Hepatocyte (in vitro differentiated cells): Measurements from ENCODE around the gene TRAM2. TPM values are rescaled to one million over a fixed set of nuclear protein-coding genes. Genes with fewer than 3 reads are reported as not detected.

ENCODE experiments used
- DNase-seq: peaks from one replicate; pipeline ENCODE4 v3.0.0-alpha.2; 2016; ENCODE audit warnings: low spot score
- H2AFZ ChIP-seq: fragments of 200-600 bp; sonication (generic); 2 replicates; pipeline ENCODE4 v1.6.0; 2016; ENCODE audit warnings: antibody characterized with exemption, mild to moderate bottlenecking
- H3K27ac ChIP-seq: fragments of 200-600 bp; sonication (generic); 2 replicates; pipeline ENCODE4 v1.5.1; 2016; ENCODE audit warnings: mild to moderate bottlenecking
- H3K27me3 ChIP-seq: fragments of 200-600 bp; sonication (generic); 2 replicates; pipeline ENCODE4 v1.6.1; 2016
- H3K36me3 ChIP-seq: fragments of 200-600 bp; sonication (generic); replicated peaks from 2 replicates; pipeline ENCODE4 v1.5.1; 2016; ENCODE audit warnings: low read depth; ENCODE audit not compliant: insufficient read depth
- H3K4me1 ChIP-seq: fragments of 200-600 bp; sonication (generic); 2 replicates; pipeline ENCODE4 v1.5.1; 2016; ENCODE audit warnings: mild to moderate bottlenecking, moderate library complexity; ENCODE audit not compliant: insufficient read depth
- H3K4me2 ChIP-seq: fragments of 200-600 bp; sonication (generic); 2 replicates; pipeline ENCODE4 v1.6.0; 2016
- H3K4me3 ChIP-seq: fragments of 200-600 bp; sonication (generic); 2 replicates; pipeline ENCODE4 v1.5.1; 2016; ENCODE audit warnings: mild to moderate bottlenecking
- H3K79me2 ChIP-seq: fragments of 200-600 bp; sonication (generic); 2 replicates; pipeline ENCODE4 v1.6.0; 2017; ENCODE audit warnings: mild to moderate bottlenecking
- H3K9me2 ChIP-seq: fragments of 200-600 bp; sonication (generic); replicated peaks from 2 replicates; pipeline ENCODE4 v1.6.0; 2017; ENCODE audit warnings: mild to moderate bottlenecking; ENCODE audit not compliant: insufficient read depth
- H3K9me3 ChIP-seq: fragments of 200-600 bp; sonication (generic); 2 replicates; pipeline ENCODE4 v1.5.1; 2016; ENCODE audit warnings: low read depth, mild to moderate bottlenecking
- H4K20me1 ChIP-seq: fragments of 200-600 bp; sonication (generic); 2 replicates; pipeline ENCODE4 v1.6.0; 2016; ENCODE audit warnings: mild to moderate bottlenecking; ENCODE audit not compliant: insufficient read depth, poor library complexity, severe bottlenecking
- CTCF ChIP-seq: fragments of 200-600 bp; sonication (generic); IDR thresholded peaks from 2 replicates; pipeline ENCODE4 v1.5.1; 2016; ENCODE audit warnings: antibody characterized with exemption, mild to moderate bottlenecking; ENCODE audit not compliant: poor library complexity
- EZH2 ChIP-seq: fragments of 200-600 bp; sonication (generic); IDR thresholded peaks from 2 replicates; pipeline ENCODE4 v1.6.1; 2016; ENCODE audit warnings: antibody characterized with exemption, mild to moderate bottlenecking, borderline replicate concordance
- EZH2phosphoT487 ChIP-seq: fragments of 200-600 bp; sonication (generic); IDR thresholded peaks from one replicate; pipeline ENCODE4 v1.6.1; 2018; ENCODE audit warnings: antibody characterized with exemption, mild to moderate bottlenecking, low read depth, moderate library complexity; ENCODE audit not compliant: unreplicated experiment, severe bottlenecking
- WGBS: methylation state at CpG from one replicate; pipeline ENCODE4 v1.1.6; 2016; ENCODE audit warnings: low lambda C conversion rate; ENCODE audit errors: missing lambda C conversion rate; 5-methylcytosine and 5-hydroxymethylcytosine counted together
- polyA plus RNA-seq: library from polyadenylated mRNA; unstranded; fragments of >200 nt; fragmentation: Nextera tagmentation; extraction: Ambion mirVana; gene quantifications from 2 replicates; pipeline ENCODE4 v1.2.1, GENCODE V29; 2016
- total RNA-seq: library from RNA; depleted of rRNA; stranded (reverse); fragments of >200 nt; gene quantifications from 2 replicates; pipeline ENCODE4 v1.2.3, GENCODE V29; 2014

Gene TRAM2
- total and polyA plus RNA-seq, 2 experiments from 2014 or later: 29.6 to 47.6 TPM

- peaks cover 66% of the 10 kb centered on the region for H3K4me1 ChIP-seq
- no peak for TF ChIP-seq EZH2
- no peak for TF ChIP-seq CTCF
- no peak for TF ChIP-seq EZH2phosphoT487
- no peaks in the 10 kb centered on the region for H3K36me3 ChIP-seq
- H3K27ac ChIP-seq: no peak overlapping the region
- no peak overlapping the region for H2AFZ ChIP-seq
- no peaks in the 10 kb centered on the region for H3K9me3 ChIP-seq
- H3K4me3 ChIP-seq: no peak overlapping the region
- H3K79me2 ChIP-seq: peaks cover 94% of the 10 kb centered on the region
- peaks cover 18% of the 10 kb centered on the region for H4K20me1 ChIP-seq
- no peaks in the 10 kb centered on the region for H3K9me2 ChIP-seq
- H3K27me3 ChIP-seq: no peaks in the 10 kb centered on the region
- no peak for DNase-seq
- no peak overlapping the region for H3K4me2 ChIP-seq
- 92% methylated on average over 5 of the region's 5 CpGs for WGBS
Observed at GRCh38 chr6:52548999-52549398, 27.9 kb downstream of the TRAM2 start.

GRCh38 chr6:52548353-52548713 lies 28.5 kb downstream of the TRAM2 start:
- Histone ChIP-seq H4K20me1 (peaks cover 18% of the 10 kb centered on the region), H3K4me1 (peaks cover 72% of the 10 kb centered on the region), H3K4me3 (no peak overlapping the region), H3K9me2 (no peaks in the 10 kb centered on the region), H3K27me3 (no peaks in the 10 kb centered on the region), H3K9me3 (no peaks in the 10 kb centered on the region), H3K4me2 (no peak overlapping the region), H3K27ac (peak overlapping the region; percentile 36), H3K79me2 (peaks cover 94% of the 10 kb centered on the region), H2AFZ (no peak overlapping the region), H3K36me3 (no peaks in the 10 kb centered on the region)
- TF ChIP-seq EZH2 (no peak), EZH2phosphoT487 (no peak)
- WGBS: 87% methylated on average over 7 of the region's 7 CpGs
- DNase-seq: no peak

- H3K27me3 ChIP-seq: no peaks in the 10 kb centered on the region
- no peaks in the 10 kb centered on the region for H3K36me3 ChIP-seq
- no peaks in the 10 kb centered on the region for H3K9me3 ChIP-seq
- no peaks in the 10 kb centered on the region for H3K9me2 ChIP-seq
- peak overlapping the region; percentile 36 for H3K27ac ChIP-seq
- no peak overlapping the region for H3K4me3 ChIP-seq
- H4K20me1 ChIP-seq: peaks cover 14% of the 10 kb centered on the region
- H3K79me2 ChIP-seq: peaks cover 94% of the 10 kb centered on the region
- peak; percentile 52 for DNase-seq
- peaks cover 78% of the 10 kb centered on the region for H3K4me1 ChIP-seq
- H2AFZ ChIP-seq: no peak overlapping the region
- H3K4me2 ChIP-seq: peak overlapping the region; percentile 3
- 55% methylated on average over 9 of the region's 9 CpGs for WGBS
- TF ChIP-seq EZH2phosphoT487 (no peak), CTCF (no peak), EZH2 (no peak)
Observed at GRCh38 chr6:52547647-52548352, 29.1 kb downstream of the TRAM2 start.

- no peaks in the 10 kb centered on the region for H3K9me3 ChIP-seq
- no peaks in the 10 kb centered on the region for H3K36me3 ChIP-seq
- H3K4me3 ChIP-seq: no peak overlapping the region
- peaks cover 94% of the 10 kb centered on the region for H3K79me2 ChIP-seq
- peaks cover 14% of the 10 kb centered on the region for H4K20me1 ChIP-seq
- H3K27ac ChIP-seq: no peak overlapping the region
- WGBS: 97% methylated on average over 3 of the region's 3 CpGs
- H3K4me2 ChIP-seq: no peak overlapping the region
- no peak for TF ChIP-seq EZH2phosphoT487
- TF ChIP-seq CTCF: no peak
- no peak for TF ChIP-seq EZH2
- peaks cover 72% of the 10 kb centered on the region for H3K4me1 ChIP-seq
- no peaks in the 10 kb centered on the region for H3K9me2 ChIP-seq
- H3K27me3 ChIP-seq: no peaks in the 10 kb centered on the region
- no peak for DNase-seq
- H2AFZ ChIP-seq: no peak overlapping the region
Observed at GRCh38 chr6:52546678-52547077, 30.2 kb downstream of the TRAM2 start.
